ENCODE data around the gene PNKP. TPM values are rescaled to one million over a fixed set of nuclear protein-coding genes. Genes with fewer than 3 reads are reported as not detected.

Gene PNKP
- total and polyA plus RNA-seq, 9 donors = 20.2 to 41.7 (median 32.5) TPM

- H3K36me3 ChIP-seq (ENCODE audit: control insufficient read depth, insufficient read depth, low read length) = peaks cover 11% of the 10 kb centered on the region
- peak overlapping the region; percentile 21 for H3K4me3 ChIP-seq (ENCODE audit: low read length)
- peak; percentile 82 for DNase-seq
- peaks cover 20% of the 10 kb centered on the region for H3K27me3 ChIP-seq (ENCODE audit: control insufficient read depth, insufficient read depth, low read length)
- H3K27ac ChIP-seq (ENCODE audit: low read length) = no peak overlapping the region
- H3K9me3 ChIP-seq (replicated peaks; ENCODE audit: control insufficient read depth, low read depth, low read length) = no peaks in the 10 kb centered on the region
- WGBS (ENCODE audit: insufficient coverage) = 15% methylated on average over 70 of the region's 71 CpGs
- H3K4me1 ChIP-seq (ENCODE audit: control insufficient read depth, insufficient read depth, low read length) = peaks cover 20% of the 10 kb centered on the region
Measured at GRCh38 chr19:49889687-49890348, 22.4 kb upstream of the PNKP start.

- DNase-seq = no peak
- peaks cover 20% of the 10 kb centered on the region for H3K27me3 ChIP-seq (ENCODE audit: control insufficient read depth, insufficient read depth, low read length)
- H3K27ac ChIP-seq (ENCODE audit: low read length) = no peak overlapping the region
- WGBS (ENCODE audit: insufficient coverage) = 75% methylated on average over 10 of the region's 23 CpGs
- no peak overlapping the region for H3K4me3 ChIP-seq (ENCODE audit: low read length)
- H3K4me1 ChIP-seq (ENCODE audit: control insufficient read depth, insufficient read depth, low read length) = peaks cover 20% of the 10 kb centered on the region
- H3K36me3 ChIP-seq (ENCODE audit: control insufficient read depth, insufficient read depth, low read length) = peaks cover 18% of the 10 kb centered on the region
- no peaks in the 10 kb centered on the region for H3K9me3 ChIP-seq (replicated peaks; ENCODE audit: control insufficient read depth, low read depth, low read length)
Measured at GRCh38 chr19:49889038-49889686, 21.8 kb upstream of the PNKP start.

GRCh38 chr19:49888510-49888824 lies 21.1 kb upstream of the PNKP start:
- 82% methylated on average over 10 of the region's 18 CpGs for WGBS (ENCODE audit: insufficient coverage)

GRCh38 chr19:49887665-49888509 lies 20.5 kb upstream of the PNKP start:
- H3K9me3 ChIP-seq (replicated peaks; ENCODE audit: control insufficient read depth, low read depth, low read length) = no peaks in the 10 kb centered on the region
- peaks cover 20% of the 10 kb centered on the region for H3K4me1 ChIP-seq (ENCODE audit: control insufficient read depth, insufficient read depth, low read length)
- WGBS (ENCODE audit: insufficient coverage) = 62% methylated on average over 39 of the region's 54 CpGs
- DNase-seq = no peak
- H3K4me3 ChIP-seq (ENCODE audit: low read length) = no peak overlapping the region
- H3K36me3 ChIP-seq (ENCODE audit: control insufficient read depth, insufficient read depth, low read length) = peaks cover 30% of the 10 kb centered on the region
- peaks cover 13% of the 10 kb centered on the region for H3K27me3 ChIP-seq (ENCODE audit: control insufficient read depth, insufficient read depth, low read length)
- H3K27ac ChIP-seq (ENCODE audit: low read length) = no peak overlapping the region

More at GRCh38 chr19:49888510-49888824, 21.1 kb upstream of the PNKP start:
- Histone ChIP-seq H3K9me3 (replicated peaks; ENCODE audit: control insufficient read depth, low read depth, low read length) (no peaks in the 10 kb centered on the region), H3K4me1 (ENCODE audit: control insufficient read depth, insufficient read depth, low read length) (peaks cover 20% of the 10 kb centered on the region), H3K27me3 (ENCODE audit: control insufficient read depth, insufficient read depth, low read length) (peaks cover 18% of the 10 kb centered on the region), H3K4me3 (ENCODE audit: low read length) (no peak overlapping the region), H3K27ac (ENCODE audit: low read length) (no peak overlapping the region), H3K36me3 (ENCODE audit: control insufficient read depth, insufficient read depth, low read length) (peaks cover 24% of the 10 kb centered on the region)
- DNase-seq = no peak

GRCh38 chr19:49887037-49887664 lies 19.8 kb upstream of the PNKP start:
- 61% methylated on average over 19 of the region's 23 CpGs for WGBS (ENCODE audit: insufficient coverage)
- Histone ChIP-seq H3K27ac (ENCODE audit: low read length) (no peak overlapping the region), H3K4me1 (ENCODE audit: control insufficient read depth, insufficient read depth, low read length) (peaks cover 20% of the 10 kb centered on the region), H3K27me3 (ENCODE audit: control insufficient read depth, insufficient read depth, low read length) (peaks cover 7% of the 10 kb centered on the region), H3K9me3 (replicated peaks; ENCODE audit: control insufficient read depth, low read depth, low read length) (no peaks in the 10 kb centered on the region), H3K36me3 (ENCODE audit: control insufficient read depth, insufficient read depth, low read length) (peaks cover 38% of the 10 kb centered on the region), H3K4me3 (ENCODE audit: low read length) (no peak overlapping the region)
- DNase-seq = no peak

- Histone ChIP-seq H3K36me3 (ENCODE audit: control insufficient read depth, insufficient read depth, low read length) (peaks cover 61% of the 10 kb centered on the region), H3K4me1 (ENCODE audit: control insufficient read depth, insufficient read depth, low read length) (peaks cover 8% of the 10 kb centered on the region), H3K27ac (ENCODE audit: low read length) (no peak overlapping the region), H3K4me3 (ENCODE audit: low read length) (no peak overlapping the region), H3K9me3 (replicated peaks; ENCODE audit: control insufficient read depth, low read depth, low read length) (no peaks in the 10 kb centered on the region), H3K27me3 (ENCODE audit: control insufficient read depth, insufficient read depth, low read length) (peaks cover 3% of the 10 kb centered on the region)
- DNase-seq = no peak
- no CpG with 5 or more reads among the region's 3 CpGs for WGBS (ENCODE audit: insufficient coverage)
Measured at GRCh38 chr19:49884760-49885159, 17.4 kb upstream of the PNKP start.

GRCh38 chr19:49884109-49884508 lies 16.7 kb upstream of the PNKP start:
- Histone ChIP-seq H3K9me3 (replicated peaks; ENCODE audit: control insufficient read depth, low read depth, low read length) (no peaks in the 10 kb centered on the region), H3K4me1 (ENCODE audit: control insufficient read depth, insufficient read depth, low read length) (peaks cover 6% of the 10 kb centered on the region), H3K4me3 (ENCODE audit: low read length) (no peak overlapping the region), H3K36me3 (ENCODE audit: control insufficient read depth, insufficient read depth, low read length) (peaks cover 64% of the 10 kb centered on the region), H3K27me3 (ENCODE audit: control insufficient read depth, insufficient read depth, low read length) (no peaks in the 10 kb centered on the region), H3K27ac (ENCODE audit: low read length) (no peak overlapping the region)
- 93% methylated on average over 7 of the region's 18 CpGs for WGBS (ENCODE audit: insufficient coverage)
- DNase-seq = no peak

GRCh38 chr19:49883094-49883493 lies 15.7 kb upstream of the PNKP start:
- Histone ChIP-seq H3K4me3 (ENCODE audit: low read length) (no peak overlapping the region), H3K27me3 (ENCODE audit: control insufficient read depth, insufficient read depth, low read length) (no peaks in the 10 kb centered on the region), H3K36me3 (ENCODE audit: control insufficient read depth, insufficient read depth, low read length) (peaks cover 68% of the 10 kb centered on the region), H3K4me1 (ENCODE audit: control insufficient read depth, insufficient read depth, low read length) (peaks cover 14% of the 10 kb centered on the region), H3K9me3 (replicated peaks; ENCODE audit: control insufficient read depth, low read depth, low read length) (no peaks in the 10 kb centered on the region), H3K27ac (ENCODE audit: low read length) (no peak overlapping the region)
- no peak for DNase-seq
- WGBS (ENCODE audit: insufficient coverage) = 97% methylated on average over 5 of the region's 5 CpGs

- H3K27ac ChIP-seq (ENCODE audit: low read length) = no peak overlapping the region
- H3K4me3 ChIP-seq (ENCODE audit: low read length) = no peak overlapping the region
- H3K4me1 ChIP-seq (ENCODE audit: control insufficient read depth, insufficient read depth, low read length) = peaks cover 14% of the 10 kb centered on the region
- no peaks in the 10 kb centered on the region for H3K9me3 ChIP-seq (replicated peaks; ENCODE audit: control insufficient read depth, low read depth, low read length)
- DNase-seq = no peak
- H3K27me3 ChIP-seq (ENCODE audit: control insufficient read depth, insufficient read depth, low read length) = no peaks in the 10 kb centered on the region
- peaks cover 65% of the 10 kb centered on the region for H3K36me3 ChIP-seq (ENCODE audit: control insufficient read depth, insufficient read depth, low read length)
- 98% methylated on average over 14 of the region's 14 CpGs for WGBS (ENCODE audit: insufficient coverage)
Measured at GRCh38 chr19:49882643-49883042, 15.3 kb upstream of the PNKP start.

All from muscle of leg (tissue), 11 donors.